Activated T-cell treated with anti-CD3 and anti-CD28 coated beads, Interleukin-2, amount 50 U/mL, for 1 hour (primary cell): ENCODE measurements around the gene NSRP1.
"Not testable (repeated sequence)": the region's sequence is repeated elsewhere in the genome, so short reads cannot be mapped to it uniquely, and the experiment has no call there.

ENCODE experiments used
- DNase-seq: peaks from one replicate; pipeline ENCODE4 v3.0.0-alpha.2; 2020

NSRP1 gene

DNA sequence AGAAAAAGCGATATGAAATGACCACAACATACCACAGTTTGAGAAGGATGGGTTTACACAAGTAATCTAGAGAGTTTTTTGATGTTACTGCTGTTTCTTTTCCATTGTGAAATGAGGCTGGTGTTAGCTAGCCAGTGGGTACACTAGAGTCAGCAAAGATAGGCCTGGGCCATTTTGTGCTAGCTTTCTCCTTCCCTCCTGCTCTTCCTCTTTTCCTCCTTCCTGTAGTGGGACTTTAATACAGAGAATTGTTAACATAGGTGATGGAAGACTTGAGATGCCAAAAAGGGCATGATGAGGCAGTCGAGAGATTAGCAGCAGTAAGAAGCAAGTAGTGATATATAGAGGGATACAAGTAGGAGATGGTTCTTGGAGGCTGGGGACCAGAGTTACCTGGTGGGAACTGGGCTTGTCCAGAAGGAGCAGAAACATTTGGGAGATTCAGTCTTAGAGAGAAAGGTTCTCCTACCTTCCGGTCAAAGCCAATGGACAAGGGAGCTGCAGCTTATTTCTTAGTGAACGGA, 7.7 kb downstream of the NSRP1 start:
- DNase-seq: no peak

GRCh38 chr17:30130121-30130520, 13.5 kb downstream of the NSRP1 start:
- no peak for DNase-seq

- DNase-seq: no peak
These were observed 16.0 kb downstream of the NSRP1 start for GRCh38 chr17:30132615-30133014.

GRCh38 chr17:30133197-30133596, 16.6 kb downstream of the NSRP1 start:
- no peak for DNase-seq

- DNase-seq: no peak
These were observed 17.9 kb downstream of the NSRP1 start for GRCh38 chr17:30134551-30134950.

DNA sequence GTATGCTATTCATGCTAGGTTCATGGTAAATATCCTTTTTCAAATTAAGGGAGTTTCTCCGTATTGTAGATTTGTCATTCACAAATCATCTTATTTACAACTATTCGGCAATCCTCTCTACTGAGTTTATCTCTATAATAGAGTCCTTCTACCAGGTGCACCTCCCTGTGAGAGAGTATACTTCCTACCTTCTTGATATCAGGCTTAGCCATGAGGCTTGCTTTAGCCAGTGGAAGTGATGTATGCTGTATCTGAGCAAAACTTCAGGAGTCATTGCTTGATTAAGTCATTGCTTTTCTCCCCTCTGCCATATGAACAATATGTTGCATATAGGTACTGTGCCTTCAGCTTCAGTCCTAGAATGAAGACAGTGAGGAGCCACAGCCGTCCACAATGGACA, 20.5 kb downstream of the NSRP1 start:
- no peak for DNase-seq

- DNase-seq: not testable (repeated sequence)
These were observed 31.2 kb downstream of the NSRP1 start for GRCh38 chr17:30147860-30148259.

GRCh38 chr17:30148376-30148775, 31.8 kb downstream of the NSRP1 start:
- DNase-seq: no peak

GRCh38 chr17:30151471-30151870, 34.9 kb downstream of the NSRP1 start:
- DNase-seq: no peak

DNA sequence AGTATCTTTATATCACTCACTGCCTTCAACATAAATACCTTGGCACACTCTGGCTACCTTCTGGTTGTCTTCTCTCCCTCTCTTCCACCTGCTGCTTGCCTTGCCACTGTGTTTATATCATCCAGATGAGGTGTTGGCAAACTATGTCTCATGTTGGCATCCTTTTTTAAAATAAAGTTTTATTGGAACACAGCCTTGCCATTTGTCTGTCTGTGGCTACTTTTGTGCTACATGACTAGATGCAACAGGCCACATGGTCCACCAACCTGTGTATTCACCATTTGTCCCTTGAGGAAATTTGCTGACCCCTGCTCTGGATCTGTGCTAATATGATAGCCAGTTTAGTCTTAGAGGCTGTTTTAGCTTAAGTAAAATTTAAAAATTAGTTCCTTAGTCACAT, 36.8 kb downstream of the NSRP1 start:
- no peak for DNase-seq

- DNase-seq: no peak
These were observed 38.8 kb downstream of the NSRP1 start for GRCh38 chr17:30155389-30155788.

- no peak for DNase-seq
These were observed 42.4 kb downstream of the NSRP1 start for GRCh38 chr17:30158896-30159625.

- no peak for DNase-seq
These were observed 44.0 kb downstream of the NSRP1 start for GRCh38 chr17:30160419-30161172.

- no peak for DNase-seq
These were observed 45.0 kb downstream of the NSRP1 start for GRCh38 chr17:30161601-30162000.

- DNase-seq: no peak
These were observed 47.9 kb downstream of the NSRP1 start for GRCh38 chr17:30164531-30164930.

GRCh38 chr17:30165147-30165546, 48.5 kb downstream of the NSRP1 start:
- DNase-seq: no peak

DNA sequence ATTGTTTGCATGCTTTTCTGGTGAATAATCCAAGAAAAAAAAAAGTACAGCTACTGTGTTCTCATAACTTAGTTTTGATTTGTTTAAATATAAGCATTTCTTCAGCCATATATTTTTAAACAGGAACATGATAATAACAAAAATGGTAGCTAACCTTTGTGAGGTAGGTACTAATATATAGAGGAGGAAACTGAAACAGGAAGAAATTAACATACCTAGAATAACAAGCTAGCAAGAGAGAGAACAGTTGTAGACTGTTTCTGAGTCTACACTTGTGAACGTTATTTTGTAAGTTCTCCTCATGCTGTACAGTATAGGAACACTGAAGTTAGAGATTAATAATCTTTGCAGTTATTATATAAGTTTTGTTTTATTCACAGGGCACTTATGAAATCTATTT, 49.3 kb downstream of the NSRP1 start:
- DNase-seq: no peak

- DNase-seq: no peak
These were observed 53.9 kb downstream of the NSRP1 start for GRCh38 chr17:30170415-30170987.

GRCh38 chr17:30172560-30172959, 55.9 kb downstream of the NSRP1 start:
- no peak for DNase-seq

- no peak for DNase-seq
These were observed 57.0 kb downstream of the NSRP1 start for GRCh38 chr17:30173649-30174048.

GRCh38 chr17:30174556-30174955, 57.9 kb downstream of the NSRP1 start:
- DNase-seq: no peak

DNA sequence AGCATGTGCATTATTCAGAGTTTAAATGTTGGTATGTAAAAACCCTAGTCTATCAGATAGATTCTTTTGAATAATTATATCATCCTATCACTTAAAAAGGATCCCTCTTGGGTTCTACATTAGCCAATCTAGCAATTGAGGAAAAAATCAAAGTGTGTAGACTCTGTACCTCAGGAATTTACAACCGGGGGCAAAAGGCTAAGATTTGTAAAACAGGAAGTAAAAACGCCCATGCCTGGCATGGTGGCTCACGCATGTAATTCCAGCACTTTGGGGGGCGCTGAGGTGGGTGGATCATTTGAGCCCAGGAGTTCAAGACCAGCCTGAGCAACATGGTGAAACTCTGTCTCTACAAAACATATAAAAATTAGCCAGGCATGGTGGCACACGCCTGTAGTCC, 60.2 kb downstream of the NSRP1 start:
- DNase-seq: no peak

- DNase-seq: no peak
These were observed 70.1 kb downstream of the NSRP1 start for GRCh38 chr17:30186761-30187160.

DNA sequence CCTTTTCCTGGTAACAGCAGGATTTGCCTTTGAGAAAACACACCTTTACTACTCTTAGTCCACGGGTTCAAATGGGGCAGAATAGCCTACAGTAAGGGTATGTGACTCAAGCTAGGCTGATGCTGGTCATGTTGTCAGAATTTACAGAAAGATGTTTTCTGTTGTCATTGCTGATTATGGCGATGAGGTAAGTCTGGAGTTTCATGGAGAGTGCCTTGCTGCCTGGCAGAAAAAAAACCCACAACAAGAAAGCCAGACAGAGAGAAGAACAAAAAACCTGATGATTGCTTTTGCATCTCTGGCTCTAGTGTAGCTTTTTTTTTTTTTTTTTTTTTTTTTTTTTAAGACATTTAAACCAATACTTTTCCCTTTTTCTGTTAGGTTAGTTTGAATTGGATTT, 71.0 kb downstream of the NSRP1 start:
- DNase-seq: no peak
